ENCODE measurements around the gene THBS1. TPM values are rescaled to one million over a fixed set of nuclear protein-coding genes. Genes with fewer than 3 reads are reported as not detected.

THBS1 gene
- total RNA-seq, 1 donor from 2014 or later, result 67.3 TPM

DNA sequence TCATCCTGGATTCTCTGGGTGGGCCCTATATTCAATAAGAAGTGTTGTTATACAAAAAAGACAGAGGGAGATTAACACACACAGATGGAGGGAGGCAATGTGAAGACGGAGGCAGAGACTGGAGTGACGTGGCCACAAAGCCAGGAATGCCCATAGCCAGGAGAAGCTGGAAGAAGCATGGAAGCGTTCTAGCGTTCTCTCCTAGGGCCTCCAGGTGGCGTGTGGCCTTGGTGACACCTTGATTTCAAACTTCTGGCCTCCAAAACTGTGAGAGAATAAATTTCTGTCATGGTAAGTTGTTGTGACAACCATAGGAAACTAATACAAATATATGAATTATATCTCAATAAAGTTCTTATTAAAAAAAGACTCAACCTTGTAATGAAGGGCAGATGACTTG is 21.3 kb downstream of the THBS1 start:
- DNase-seq (ENCODE audit: low read depth), result no peak

DNA sequence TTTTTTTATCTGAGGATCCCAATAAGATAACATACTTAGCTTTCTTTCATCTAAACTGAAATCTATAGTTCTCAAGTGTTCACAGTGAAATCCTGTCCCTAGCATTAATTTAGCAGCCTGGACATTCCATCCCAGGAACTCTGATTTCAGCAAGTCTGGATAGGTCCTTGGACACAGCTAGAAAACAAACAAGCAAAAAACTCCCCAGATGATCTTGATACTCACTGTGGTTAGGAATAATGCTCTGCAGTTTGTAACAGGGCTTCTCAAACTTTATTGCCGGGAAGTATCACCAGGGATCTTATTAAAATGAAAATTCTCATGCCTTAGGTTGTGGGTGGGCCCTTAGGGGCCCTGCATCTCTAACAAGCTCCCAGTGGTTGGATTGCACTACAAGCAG is 24.3 kb downstream of the THBS1 start:
- no peak for DNase-seq (ENCODE audit: low read depth)
- Histone ChIP-seq H3K36me3 (ENCODE audit: control insufficient read depth, insufficient read depth, low read length) (no peaks in the 10 kb centered on the region), H3K4me3 (ENCODE audit: low read depth, low read length) (no peak overlapping the region), H3K27me3 (ENCODE audit: control insufficient read depth, insufficient read depth, low read length) (no peaks in the 10 kb centered on the region)
- TF ChIP-seq, protein P1, sequence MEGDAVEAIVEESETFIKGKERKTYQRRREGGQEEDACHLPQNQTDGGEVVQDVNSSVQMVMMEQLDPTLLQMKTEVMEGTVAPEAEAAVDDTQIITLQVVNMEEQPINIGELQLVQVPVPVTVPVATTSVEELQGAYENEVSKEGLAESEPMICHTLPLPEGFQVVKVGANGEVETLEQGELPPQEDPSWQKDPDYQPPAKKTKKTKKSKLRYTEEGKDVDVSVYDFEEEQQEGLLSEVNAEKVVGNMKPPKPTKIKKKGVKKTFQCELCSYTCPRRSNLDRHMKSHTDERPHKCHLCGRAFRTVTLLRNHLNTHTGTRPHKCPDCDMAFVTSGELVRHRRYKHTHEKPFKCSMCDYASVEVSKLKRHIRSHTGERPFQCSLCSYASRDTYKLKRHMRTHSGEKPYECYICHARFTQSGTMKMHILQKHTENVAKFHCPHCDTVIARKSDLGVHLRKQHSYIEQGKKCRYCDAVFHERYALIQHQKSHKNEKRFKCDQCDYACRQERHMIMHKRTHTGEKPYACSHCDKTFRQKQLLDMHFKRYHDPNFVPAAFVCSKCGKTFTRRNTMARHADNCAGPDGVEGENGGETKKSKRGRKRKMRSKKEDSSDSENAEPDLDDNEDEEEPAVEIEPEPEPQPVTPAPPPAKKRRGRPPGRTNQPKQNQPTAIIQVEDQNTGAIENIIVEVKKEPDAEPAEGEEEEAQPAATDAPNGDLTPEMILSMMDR (IDR thresholded peaks at IDR 0.05; ENCODE audit: insufficient read depth, low read length, poor library complexity, severe bottlenecking), result no peak

More for the DNA sequence above, 21.3 kb downstream of the THBS1 start:
- Histone ChIP-seq H3K36me3 (ENCODE audit: control insufficient read depth, insufficient read depth, low read length) (no peaks in the 10 kb centered on the region), H3K27me3 (ENCODE audit: control insufficient read depth, insufficient read depth, low read length) (no peaks in the 10 kb centered on the region), H3K4me3 (ENCODE audit: low read depth, low read length) (no peak overlapping the region)
- TF ChIP-seq, protein P1 (IDR thresholded peaks at IDR 0.05; ENCODE audit: insufficient read depth, low read length, poor library complexity, severe bottlenecking), result no peak

DNA sequence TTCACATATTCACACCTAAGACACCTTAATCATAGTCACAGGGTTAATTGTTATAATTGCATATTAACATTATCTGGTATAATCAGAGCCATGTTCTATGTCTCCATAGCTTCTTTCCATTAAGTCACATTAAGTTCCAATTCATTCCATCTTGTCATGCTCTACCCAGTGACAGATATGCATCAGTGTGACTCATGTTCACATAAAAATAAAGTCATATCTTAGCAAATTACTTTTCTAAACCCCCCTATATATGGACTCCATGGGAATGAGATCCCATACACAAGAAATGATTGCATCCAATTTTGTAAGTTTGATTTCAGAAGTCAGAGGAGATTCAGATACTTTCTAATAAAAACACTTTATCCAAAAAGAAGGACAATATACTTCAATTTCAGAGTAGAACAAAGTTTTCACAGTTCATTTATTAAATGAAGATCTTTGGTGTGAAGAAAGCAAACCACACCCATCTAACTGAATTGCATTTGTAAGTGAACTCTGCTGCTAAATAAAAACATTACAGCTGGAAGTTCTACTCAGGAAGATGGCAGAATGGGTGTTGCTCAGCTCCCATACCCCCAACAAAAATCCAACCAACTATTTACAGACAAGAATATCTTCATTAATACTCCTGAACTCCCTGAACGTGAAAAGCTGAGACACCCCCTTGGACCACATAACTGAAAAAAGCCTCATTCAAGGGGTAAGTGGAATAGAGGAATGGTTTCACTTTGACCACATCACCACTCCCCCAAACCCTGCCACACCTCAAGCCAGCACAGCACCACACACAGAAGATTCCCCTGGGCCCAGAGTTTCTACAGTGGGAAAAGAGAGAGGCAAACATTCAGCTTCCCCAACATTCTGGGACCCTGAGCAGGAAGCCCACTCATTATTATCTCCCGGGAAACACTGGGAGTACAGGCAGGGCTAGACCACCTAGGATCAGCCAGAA is 27.6 kb downstream of the THBS1 start:
- no peak overlapping the region for H3K4me3 ChIP-seq (ENCODE audit: low read depth, low read length)
- TF ChIP-seq, protein P1 (IDR thresholded peaks at IDR 0.05; ENCODE audit: insufficient read depth, low read length, poor library complexity, severe bottlenecking), result no peak
- H3K27me3 ChIP-seq (ENCODE audit: control insufficient read depth, insufficient read depth, low read length), result no peaks in the 10 kb centered on the region
- DNase-seq (ENCODE audit: low read depth), result no peak
- no peaks in the 10 kb centered on the region for H3K36me3 ChIP-seq (ENCODE audit: control insufficient read depth, insufficient read depth, low read length)

DNA sequence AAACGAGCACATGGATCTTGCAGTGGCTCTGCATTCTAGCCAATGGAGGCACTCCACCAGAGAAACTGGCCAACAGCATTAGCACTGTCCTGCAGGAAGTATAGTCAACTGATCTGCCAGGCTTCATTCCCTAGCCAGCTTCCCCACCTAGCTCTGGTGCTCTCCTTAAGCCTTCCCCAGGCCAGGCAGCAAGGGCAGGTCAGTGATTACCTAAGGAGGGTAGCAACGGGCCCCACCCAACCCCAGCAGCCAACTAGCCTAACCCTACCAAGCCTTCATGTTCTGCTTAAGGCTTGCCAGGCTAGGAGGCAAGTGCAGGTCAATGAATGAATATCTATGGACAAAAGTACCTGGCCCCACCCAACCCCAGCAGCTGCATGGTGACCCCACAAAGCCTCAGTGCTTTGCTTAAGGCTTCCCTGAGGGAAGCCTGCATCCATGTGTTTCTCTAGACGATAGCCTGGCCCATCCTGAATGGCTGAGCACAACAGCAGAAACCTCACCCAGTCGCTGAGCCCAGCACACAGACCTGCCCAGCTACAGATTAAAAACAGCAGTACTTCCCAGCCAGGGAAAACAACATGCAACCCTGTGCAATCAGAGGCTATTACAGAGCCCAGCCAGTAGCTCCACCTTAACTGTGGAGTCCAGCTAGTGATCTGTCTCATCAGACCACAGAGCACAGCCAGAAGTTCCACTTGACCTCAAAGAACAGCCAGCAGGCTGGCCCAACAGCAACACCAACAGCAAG is 28.5 kb downstream of the THBS1 start:
- Histone ChIP-seq H3K36me3 (ENCODE audit: control insufficient read depth, insufficient read depth, low read length) (no peaks in the 10 kb centered on the region), H3K27me3 (ENCODE audit: control insufficient read depth, insufficient read depth, low read length) (no peaks in the 10 kb centered on the region), H3K4me3 (ENCODE audit: low read depth, low read length) (no peak overlapping the region)
- TF ChIP-seq, protein P1 (IDR thresholded peaks at IDR 0.05; ENCODE audit: insufficient read depth, low read length, poor library complexity, severe bottlenecking), result no peak
- DNase-seq (ENCODE audit: low read depth), result no peak

DNA sequence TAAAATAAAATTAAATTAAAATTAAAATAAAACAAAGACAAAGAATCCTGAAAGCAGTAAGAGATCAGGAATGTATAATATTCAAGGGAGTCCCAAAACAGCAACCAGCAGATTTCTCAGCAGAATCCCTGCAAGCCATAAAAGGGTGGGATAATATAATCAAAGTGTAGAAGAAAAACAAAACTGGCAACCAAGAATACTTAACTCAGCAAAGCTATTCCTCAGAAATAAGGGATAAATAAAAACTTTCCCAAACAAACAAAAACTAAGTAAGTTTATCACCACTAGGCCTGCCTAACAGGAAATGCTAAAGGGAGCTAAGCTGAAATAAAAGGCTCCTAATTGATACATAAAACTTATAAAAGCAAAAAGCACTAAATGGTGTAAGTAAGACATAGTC is 29.8 kb downstream of the THBS1 start:
- no peaks in the 10 kb centered on the region for H3K36me3 ChIP-seq (ENCODE audit: control insufficient read depth, insufficient read depth, low read length)
- no peak overlapping the region for H3K4me3 ChIP-seq (ENCODE audit: low read depth, low read length)
- no peaks in the 10 kb centered on the region for H3K27me3 ChIP-seq (ENCODE audit: control insufficient read depth, insufficient read depth, low read length)
- no peak for DNase-seq (ENCODE audit: low read depth)
- TF ChIP-seq, protein P1 (IDR thresholded peaks at IDR 0.05; ENCODE audit: insufficient read depth, low read length, poor library complexity, severe bottlenecking), result no peak

Measured in kidney epithelial cell (primary cell).